ENCODE results near the gene MAN2B1.
"Not testable (repeated sequence)": the region's sequence is repeated elsewhere in the genome, so short reads cannot be mapped to it uniquely, and the experiment has no call there.

MAN2B1 gene

DNA sequence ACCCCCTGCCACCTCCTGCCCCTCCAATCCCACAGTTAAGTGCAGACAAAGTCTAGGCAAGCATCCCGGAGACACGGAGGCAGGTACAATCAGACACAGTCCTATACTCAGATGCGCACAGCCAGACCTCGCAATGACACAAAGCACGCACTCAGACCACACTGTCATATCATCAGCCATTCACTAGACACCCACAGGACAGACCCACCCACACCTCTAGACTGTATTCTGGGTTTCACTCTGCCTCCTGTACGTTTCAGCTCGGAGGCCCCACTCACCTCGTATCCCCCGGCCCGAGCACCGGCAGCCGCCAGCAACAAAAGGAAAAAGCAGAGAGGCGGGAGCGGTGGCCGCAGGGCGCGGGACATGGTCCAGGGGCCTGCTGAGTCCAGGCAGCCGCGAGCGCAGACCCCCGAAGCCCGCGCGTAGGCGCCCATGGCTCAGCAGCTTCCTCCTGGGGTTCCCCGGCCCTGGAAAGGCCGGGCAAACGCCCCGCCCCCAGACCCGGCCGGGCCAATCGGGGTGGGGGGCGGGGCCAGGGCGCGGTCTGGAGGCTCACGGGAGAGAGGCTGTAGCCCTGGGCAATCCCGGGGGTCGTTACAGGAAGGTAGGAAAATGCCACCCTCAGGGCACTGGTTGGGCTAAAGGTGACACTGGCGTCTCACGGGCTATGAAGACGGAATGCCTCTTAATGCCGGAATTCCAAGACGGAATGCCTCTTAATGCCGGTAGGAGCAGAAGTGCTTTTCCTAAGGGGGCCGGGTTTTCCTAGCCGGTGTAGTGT, at the start of gene MAN2B1, which contains the start of gene WDR83:
Gene MAN2B1 (minus strand): TSS at position 478 of the 784 bp plus-strand sequence. CDS start 41 bp downstream, at position 437.
Gene WDR83 (plus strand): TSS at position 543 of the 784 bp plus-strand sequence. CDS start 2,984 bp downstream, outside the sequence.
- DNase-seq (ENCODE audit: low read depth): peak; percentile 42

DNA sequence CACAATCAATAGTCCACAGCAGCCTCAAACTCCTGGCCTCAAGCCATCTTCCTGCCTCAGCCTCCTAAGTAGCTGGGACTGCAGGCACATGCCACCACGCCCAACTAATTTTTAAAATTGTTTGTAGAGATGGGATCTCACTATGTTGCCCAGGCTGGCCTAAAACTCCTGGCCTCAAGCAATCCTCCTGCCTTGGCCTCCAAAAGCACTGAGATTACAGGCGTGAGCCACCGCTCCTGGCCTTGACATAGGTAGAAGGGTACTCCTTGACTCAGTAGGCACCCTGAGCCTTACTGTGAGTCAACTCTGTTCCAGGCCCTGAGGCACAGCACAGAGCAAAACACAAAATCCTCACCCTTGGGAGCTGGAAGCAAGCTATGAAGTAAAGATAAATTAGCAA, 49.4 kb upstream of the MAN2B1 start:
- no peak for DNase-seq (ENCODE audit: low read depth)

DNA sequence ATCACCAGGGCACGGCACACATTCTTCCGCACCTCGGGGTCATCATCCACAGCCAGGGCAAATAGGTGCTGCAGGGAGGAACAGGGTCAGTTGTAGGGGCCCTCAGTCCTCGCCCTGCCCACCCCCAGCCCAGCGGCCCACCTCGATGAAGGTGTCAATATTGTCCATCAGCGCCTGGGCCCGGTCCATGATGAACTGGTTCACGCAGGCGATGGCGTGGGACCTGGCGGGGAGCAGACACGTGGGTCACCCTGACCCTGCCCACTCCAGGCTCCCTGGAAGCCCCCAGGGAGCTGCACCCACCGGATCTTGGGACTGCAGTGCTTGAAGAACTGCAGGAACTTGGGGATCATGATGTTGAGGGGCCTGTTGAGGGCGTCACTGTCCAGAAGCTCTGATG, 48.6 kb upstream of the MAN2B1 start:
- no peak for DNase-seq (ENCODE audit: low read depth)

DNA sequence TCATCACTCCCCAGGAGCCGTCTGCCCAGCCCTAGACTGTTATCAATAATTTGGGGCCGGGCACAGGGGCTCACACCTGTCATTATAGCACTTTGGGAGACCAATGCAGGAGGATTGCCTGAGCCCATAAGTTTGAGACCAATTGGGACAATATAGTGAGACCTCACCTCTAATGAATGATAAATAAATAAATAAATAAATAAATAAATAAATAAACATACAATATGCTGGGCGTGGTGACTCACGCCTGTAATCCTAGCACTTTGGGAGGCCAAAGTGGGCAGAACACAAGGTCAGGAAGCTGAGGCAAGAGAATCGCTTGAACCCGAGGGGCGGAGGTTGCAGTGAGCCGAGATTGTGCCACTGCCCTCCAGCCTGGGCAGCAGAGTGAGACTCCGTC, 46.8 kb upstream of the MAN2B1 start:
- DNase-seq (ENCODE audit: low read depth): not testable (repeated sequence)

DNA sequence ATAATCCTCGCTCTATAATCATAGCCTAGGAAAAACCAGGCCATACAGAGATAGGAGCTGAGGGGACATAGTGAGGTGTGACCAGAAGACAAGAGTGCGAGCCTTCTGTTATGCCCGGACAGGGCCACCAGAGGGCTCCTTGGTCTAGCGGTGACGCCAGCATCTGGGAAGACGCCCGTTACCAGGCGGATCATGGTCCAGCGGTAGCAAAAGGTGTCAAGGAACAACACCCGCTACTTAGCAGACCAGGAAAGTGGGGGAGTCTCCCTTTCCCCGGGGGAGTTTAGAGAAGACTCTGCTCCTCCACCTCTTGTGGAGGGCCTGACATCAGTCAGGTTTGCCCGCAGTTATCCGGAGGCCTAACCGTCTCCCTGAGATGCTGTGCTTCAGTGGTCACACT, 45.5 kb upstream of the MAN2B1 start:
- not testable (repeated sequence) for DNase-seq (ENCODE audit: low read depth)

DNA sequence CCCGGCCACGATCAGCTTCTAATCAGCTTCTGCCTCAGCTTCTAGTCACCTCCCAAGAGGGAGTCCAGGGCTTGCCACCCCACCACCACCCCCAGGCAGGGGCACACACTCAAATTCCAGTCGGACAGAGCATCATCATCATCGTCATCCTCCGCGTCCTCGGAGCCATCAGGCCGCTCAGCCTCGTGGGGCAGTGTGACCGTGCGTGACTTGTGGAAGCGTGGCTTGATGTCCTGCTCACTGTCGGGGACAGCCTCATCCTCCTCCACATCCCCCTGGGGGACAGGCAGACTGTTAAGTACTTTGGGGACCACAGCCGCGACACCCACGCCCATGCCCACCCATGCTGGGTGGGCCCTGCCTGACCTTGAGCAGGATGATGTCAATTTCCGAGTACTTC, 44.6 kb upstream of the MAN2B1 start:
- no peak for DNase-seq (ENCODE audit: low read depth)

DNA sequence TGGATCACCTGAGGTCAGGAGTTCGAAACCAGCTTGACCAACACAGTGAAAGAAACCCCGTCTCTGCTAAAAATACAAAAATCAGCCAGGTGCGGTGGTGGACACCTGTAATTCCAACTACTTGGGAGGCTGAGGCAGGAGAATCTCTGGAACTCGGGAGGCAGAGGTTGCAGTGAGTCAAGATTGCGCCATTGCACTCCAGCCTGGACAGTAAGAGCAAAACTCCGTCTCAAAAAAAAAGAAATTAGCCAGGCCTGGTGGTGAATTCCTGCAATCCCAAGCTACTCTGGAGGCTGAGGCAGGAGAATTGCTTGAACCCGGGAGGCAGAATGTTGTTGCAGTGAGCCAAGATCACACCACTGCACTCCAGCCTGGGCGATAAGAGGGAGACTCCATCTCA, 42.1 kb upstream of the MAN2B1 start:
- no peak for DNase-seq (ENCODE audit: low read depth)

DNA sequence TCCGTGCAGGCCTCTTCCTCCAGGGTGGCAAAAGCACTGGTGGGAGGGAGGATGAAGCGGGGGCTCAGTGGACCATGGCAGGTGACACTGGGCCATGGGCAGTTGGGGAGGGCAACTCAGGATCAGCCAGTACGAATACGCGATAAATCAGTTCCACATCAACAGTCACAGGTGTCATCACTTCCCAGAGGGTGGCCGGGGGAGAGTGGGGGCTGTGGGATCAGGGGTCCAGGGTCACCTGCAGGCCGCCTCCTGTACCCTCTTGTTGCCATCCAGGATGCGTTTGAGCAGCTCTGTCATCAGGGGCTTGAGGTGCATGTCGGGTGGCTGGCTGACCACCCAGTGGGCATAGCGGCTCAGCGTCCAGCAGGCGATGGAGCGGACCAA, 39.8 kb upstream of the MAN2B1 start:
- no peak for DNase-seq (ENCODE audit: low read depth)

DNA sequence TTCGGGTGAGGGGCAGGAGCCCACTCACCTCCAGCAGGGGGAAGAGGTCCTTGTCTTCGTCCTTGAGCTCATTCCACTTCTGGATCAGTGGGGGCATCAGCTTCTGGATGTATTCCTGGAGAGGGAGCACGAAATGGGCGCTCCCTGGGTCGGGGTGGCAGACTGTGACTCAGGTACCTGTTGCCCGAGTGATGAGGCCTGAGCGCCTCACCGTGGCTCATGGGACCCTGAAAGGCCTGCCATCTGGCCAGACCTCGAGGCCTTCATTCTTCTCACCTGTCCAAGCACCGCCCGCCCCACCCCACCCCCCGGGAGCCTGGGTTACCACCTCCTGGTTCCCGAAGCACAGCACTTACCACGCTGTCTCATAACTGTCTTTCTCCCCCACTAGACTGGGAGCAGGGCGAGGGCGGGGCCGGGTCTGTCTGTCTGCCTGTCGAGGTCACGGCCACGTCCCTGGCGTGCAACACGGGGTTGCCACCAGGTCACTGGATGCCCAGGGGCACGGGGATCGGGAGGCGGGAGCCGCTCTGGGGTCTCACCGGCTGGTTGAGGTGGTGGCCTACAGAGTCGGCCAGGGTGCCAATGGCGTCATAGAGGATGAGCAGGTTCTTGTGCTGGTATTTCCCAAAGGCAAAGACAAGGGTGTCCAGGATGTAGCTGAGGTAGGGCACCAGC, 39.3 kb upstream of the MAN2B1 start:
- no peak for DNase-seq (ENCODE audit: low read depth)

DNA sequence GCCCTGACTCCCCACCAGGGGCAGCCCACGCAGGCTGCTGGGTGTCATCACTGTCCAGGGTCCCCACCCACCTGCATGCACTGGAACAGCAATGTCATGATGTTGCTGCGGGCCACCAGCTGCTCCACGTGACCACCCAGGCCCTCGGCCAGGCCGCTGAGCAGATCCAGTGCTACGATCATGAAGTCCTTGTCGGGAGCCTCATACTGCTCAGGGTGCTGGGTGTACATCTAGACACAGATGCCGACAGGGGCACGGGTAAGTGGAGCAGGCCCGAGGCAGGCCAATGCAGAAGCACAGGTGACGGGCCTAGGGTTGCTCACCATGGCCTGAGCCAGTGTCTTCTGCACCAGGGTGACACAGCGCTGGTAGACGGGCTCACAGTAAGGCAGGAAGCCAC, 38.6 kb upstream of the MAN2B1 start:
- DNase-seq (ENCODE audit: low read depth): no peak

DNA sequence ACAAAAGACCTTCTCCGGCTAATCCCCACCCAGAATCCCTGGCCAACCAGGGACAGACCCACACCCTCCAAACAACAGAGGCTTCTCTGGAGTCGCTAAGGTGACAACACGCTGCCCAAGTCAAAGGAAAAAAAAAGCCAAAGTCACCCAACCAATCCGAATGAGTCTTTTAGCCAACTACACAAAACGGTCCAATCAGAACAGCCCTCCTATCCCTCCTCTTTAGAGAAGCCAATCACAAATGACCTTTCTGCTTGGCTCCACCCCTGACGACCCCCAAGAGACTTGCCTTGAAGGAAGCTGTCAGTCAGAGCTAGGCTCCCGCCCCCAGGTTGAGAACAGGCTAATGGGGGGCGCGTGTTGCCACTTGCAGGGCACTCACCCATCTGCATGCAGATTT, 36.5 kb upstream of the MAN2B1 start:
- peak; percentile 49 for DNase-seq (ENCODE audit: low read depth)

DNA sequence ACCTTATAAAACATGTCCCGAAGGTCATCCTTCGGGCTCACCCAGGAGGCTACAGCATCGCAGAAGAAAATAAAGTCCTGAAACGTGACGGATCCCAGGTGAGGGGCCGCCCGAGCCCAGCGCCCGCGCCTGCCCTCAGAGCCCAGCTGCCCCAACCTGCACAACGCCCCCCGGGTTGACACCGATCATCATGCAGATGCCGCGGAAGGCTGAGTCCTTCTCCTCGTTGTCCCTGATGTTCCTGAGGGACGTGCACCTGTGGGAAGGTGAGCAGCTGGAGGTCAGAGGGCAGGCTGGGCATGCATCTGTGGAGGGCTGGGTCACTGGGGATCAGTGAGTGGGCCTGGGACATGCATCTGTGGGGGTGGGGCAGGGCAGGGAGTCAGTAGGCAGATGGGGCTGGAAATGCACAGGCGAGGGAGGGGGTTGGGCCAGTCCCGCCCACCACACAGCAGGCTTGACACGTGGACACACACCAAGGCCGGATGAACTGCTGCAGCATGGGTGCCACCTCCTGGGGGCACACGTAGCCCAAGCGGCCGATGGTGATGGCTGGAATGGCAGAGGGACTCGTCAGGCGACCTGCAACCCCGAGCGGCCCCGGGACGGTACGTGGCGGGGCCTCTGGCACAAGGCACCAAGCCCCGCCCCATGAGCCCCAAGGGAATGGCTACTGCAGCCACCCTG, 35.2 kb upstream of the MAN2B1 start:
- no peak for DNase-seq (ENCODE audit: low read depth)

DNA sequence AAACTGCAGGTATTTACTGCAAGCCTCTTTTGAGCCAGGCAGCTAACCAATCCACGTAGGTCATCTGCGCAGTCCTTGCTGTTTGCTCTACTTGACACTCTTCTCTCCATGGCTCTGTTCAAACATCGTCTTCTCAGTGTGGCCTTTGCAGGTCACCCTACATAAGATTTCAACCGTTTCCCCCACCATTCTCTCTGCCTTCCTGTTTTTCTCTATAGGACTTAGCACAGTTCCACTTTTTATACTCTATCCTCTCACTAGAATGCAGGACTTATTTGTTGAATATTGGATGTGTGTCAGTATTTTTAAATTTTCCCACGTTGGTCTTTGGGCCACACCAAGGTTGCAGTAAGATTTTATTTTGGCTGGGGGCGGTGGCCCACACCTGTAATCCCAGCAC, 31.6 kb upstream of the MAN2B1 start:
- no peak for DNase-seq (ENCODE audit: low read depth)

DNA sequence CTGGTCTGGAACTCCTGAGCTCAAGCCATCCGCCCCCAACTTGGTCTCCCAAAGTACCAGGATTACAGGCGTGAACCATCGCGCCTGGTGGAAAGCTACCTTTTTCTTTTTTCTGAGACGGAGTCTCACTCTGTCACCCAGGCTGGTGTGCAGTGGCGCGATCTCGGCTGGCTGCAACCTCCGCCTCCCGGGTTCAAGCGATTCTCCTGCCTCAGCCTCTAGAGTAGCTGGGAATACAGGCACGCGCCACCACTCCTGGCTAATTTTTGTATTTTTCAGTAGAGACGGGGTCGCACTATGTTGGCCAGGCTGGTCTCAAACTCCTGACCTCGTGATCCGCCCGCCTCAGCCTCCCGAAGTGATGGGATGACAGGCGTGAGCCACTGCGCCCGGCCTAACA, 30.9 kb upstream of the MAN2B1 start:
- DNase-seq (ENCODE audit: low read depth): not testable (repeated sequence)

DNA sequence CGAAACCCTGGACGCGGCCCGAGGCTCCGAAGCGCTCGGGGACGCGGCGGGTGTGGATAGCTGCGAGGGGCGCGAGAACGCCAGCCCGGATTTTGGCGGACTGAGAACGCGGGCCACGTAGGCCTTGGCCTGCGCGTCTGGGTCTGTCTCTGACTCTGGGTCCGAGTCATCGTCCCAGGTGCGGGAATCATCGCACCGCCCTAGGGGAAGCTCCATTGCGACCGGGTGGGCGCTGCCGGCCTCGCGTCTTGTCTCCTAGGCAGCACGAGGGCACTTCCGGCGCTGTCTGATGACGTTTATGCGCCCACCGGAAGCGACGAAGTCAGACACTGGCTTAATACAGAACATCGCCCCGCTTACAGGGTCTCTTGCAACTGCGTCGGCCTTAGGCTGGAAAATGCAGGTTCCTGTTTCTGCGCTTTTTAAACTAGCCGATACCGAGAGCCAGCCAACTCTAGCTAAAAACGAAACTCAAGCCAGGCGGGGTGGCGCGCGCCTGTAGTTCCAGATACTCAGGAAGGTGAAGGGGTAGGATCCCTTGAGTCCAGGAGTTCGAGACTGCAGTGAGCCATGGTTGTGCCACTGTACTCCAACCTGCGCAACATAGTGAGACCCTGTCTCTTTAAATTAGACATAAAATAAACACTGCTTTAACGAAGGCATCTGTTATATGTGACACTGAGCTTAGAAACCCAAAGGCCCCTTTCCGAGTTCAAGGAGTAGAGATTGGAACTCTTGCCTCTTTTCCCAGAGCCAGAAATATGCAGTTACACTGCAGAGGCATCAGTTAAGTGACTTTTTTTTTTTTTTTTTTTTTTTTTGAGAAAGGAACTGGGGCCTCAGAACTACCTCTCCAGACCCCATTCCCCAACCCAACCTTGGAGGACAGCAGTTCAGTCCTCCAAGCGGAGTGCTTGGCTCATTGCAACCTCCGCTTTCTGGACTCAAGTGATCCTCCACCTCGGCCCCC, 30.1 kb upstream of the MAN2B1 start, which contains the start of gene FBXW9:
Gene FBXW9 (minus strand): TSS at position 266 of the 970 bp plus-strand sequence. CDS start 50 bp downstream, at position 216.
- DNase-seq (ENCODE audit: low read depth): peak; percentile 93

DNA sequence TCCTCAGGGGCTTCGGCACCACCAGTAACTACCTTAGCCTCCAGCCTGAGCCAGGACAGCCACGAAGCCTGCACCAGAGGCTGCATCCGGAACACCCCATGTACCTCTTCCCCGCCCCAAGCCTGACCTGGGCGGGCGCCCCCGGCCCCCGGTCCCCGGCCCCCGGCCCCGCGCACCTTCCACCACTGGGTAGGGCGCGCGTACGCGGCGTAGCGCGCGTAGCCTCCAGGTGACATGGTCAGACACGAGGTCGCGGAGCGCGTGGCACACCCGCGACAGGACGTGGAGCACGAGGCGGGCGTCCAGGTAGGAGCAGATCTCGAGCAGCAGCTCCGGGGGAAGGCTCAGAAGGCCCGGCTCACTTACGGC, 29.4 kb upstream of the MAN2B1 start:
- no peak for DNase-seq (ENCODE audit: low read depth)

DNA sequence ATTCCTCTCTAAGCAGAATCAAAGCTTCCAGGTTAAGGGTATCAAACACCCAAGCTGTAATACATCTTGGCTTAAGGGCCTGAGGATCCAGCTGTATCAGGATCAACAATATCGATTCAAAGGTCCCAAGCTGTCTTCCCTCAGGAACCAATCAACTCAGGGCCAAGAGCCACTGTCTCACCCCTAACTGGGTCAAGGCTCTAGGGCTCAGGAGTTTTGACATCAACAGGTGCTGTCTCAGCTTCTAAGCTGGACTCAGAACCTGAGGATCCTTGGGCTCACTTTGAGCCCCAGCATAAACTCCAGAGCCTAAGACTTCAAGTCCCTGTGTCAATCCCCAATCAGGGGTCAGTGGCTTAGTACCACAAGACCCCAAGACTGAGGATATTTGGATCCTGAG, 29.0 kb upstream of the MAN2B1 start:
- DNase-seq (ENCODE audit: low read depth): no peak

DNA sequence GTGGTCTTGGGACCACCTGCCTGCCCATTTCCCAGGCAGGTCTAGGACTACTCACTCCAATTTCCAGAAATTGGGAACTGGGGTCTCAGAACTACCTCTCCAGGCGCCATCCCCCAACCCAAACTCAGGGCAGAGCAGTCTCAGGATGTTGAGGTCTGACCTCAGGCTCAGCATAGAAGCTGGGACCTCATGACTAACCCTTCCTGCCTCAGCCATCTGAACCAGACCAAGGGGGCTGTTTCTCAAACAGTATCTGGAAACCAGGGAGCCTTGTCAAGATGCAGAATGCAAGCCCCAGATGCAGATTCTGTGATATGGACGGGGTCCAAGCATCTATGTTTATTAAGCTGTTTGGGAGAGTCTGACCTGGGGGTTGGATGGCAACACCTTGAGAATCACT, 28.6 kb upstream of the MAN2B1 start:
- DNase-seq (ENCODE audit: low read depth): no peak

DNA sequence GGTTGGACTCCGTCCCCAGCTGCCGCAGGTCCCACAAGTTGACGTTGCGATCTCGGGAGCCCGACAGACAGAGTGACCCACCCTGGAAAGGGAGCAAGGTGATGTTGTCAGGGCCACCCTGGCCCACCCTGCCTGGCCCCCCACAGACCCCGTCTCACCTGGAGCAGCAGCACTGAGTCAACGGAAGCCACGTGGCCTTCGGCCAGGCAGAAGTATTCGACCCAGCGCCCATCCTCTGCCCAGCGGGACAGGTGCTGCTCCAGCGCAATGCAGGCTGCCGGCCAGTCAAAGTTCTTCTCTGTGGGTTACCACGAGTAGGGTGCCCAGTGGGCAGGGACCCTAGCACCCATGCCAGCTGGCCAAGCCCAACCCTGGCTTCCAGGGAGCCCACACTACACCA, 28.1 kb upstream of the MAN2B1 start:
- DNase-seq (ENCODE audit: low read depth): no peak

DNA sequence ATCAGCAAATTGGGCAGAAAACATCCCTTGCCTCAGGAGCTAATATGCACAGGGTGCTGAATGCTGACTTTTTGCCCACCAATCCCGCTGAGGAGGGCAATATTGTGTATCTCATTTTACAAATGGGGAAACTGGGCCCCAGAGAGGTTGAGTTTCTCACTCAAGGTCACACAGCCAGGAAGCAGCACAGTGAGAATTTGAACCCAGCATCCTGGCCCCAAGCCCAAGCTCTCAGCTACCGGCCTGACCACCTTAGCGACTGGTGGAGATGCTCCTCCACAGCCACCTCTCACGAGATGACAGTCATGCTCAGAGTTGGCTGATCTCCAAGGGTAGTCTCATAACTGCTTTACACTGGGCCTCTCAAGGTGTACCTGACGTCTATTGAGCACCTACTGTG, 26.4 kb upstream of the MAN2B1 start:
- no peak for DNase-seq (ENCODE audit: low read depth)

DNA sequence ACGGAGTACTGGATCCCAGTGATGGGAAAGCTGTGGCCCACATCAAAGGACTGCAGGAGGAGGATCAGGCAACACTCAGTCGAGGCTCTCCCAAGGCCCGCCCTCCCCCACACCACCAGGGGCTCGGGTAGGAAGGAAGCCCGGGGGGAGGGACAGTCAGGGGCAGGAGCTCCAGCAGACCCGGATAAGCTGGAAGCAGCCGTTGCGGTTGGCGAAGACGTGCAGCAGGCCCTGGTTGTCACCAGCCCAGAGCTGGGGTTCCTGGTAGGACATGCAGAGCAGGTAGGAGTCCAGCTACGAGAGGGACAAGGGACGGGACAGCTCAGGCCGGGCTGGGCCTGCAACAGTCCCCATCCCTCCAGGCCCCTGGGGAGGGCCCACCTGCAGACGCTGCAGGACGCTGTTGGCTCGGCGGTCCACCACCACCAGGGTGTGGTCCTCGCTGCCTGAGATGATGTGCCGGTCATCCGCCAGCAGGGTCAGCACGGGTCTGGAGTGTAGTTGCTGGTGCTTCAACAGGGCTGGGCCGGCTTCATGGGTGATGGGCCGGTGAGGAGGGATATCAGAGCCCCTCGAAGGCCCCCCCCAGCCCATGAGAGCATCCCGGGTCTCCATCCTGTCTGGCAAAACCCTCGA, 23.2 kb upstream of the MAN2B1 start:
- DNase-seq (ENCODE audit: low read depth): no peak

All from amniotic epithelial cell (primary cell).